EH (cell line): ENCODE results near the gene EPHA1.

Experiments used
- DNase-seq: peaks from one replicate; pipeline ENCODE4 v3.0.0-alpha.2; 2015; ENCODE audit warnings: low read depth

The EPHA1 gene

GRCh38 chr7:143351060-143351459 lies 57.6 kb downstream of the EPHA1 start:
- DNase-seq = no peak

- DNase-seq = no peak
These were observed 60.7 kb downstream of the EPHA1 start for GRCh38 chr7:143347950-143348349.

GRCh38 chr7:143346018-143346417 lies 62.6 kb downstream of the EPHA1 start:
- no peak for DNase-seq

- DNase-seq = peak; percentile 9
These were observed 63.2 kb downstream of the EPHA1 start for GRCh38 chr7:143345428-143345900.

GRCh38 chr7:143343596-143343995 lies 65.1 kb downstream of the EPHA1 start:
- no peak for DNase-seq

GRCh38 chr7:143341842-143342241 lies 66.8 kb downstream of the EPHA1 start:
- DNase-seq = no peak
